Tibial nerve (tissue), 3 donors: ENCODE measurements around the gene CFAP61.

Experiments used
- POLR2A ChIP-seq, 2 donors: fragments of 450-650 bp; IDR thresholded peaks; one replicate each; pipeline ENCODE4 v1.6.1; 2017; ENCODE audit warnings: antibody characterized with exemption in 2 of 2, mild to moderate bottlenecking in 2 of 2, moderate library complexity in 2 of 2
- TF ChIP-seq, protein P1 (sequence below), 5 experiments: fragments of 200-600 bp in 3 of 5; fragments of 450-650 bp in 2 of 5; sonication (generic) in 3 of 5; IDR thresholded peaks; one replicate each; pipeline ENCODE4 v1.5.1; 2016 to 2019; ENCODE audit warnings: antibody characterized with exemption in 5 of 5, mild to moderate bottlenecking in 3 of 5, moderate library complexity in 2 of 5

- TF ChIP-seq, protein P1, sequence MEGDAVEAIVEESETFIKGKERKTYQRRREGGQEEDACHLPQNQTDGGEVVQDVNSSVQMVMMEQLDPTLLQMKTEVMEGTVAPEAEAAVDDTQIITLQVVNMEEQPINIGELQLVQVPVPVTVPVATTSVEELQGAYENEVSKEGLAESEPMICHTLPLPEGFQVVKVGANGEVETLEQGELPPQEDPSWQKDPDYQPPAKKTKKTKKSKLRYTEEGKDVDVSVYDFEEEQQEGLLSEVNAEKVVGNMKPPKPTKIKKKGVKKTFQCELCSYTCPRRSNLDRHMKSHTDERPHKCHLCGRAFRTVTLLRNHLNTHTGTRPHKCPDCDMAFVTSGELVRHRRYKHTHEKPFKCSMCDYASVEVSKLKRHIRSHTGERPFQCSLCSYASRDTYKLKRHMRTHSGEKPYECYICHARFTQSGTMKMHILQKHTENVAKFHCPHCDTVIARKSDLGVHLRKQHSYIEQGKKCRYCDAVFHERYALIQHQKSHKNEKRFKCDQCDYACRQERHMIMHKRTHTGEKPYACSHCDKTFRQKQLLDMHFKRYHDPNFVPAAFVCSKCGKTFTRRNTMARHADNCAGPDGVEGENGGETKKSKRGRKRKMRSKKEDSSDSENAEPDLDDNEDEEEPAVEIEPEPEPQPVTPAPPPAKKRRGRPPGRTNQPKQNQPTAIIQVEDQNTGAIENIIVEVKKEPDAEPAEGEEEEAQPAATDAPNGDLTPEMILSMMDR (IDR thresholded peaks at IDR 0.05), result no peak
- no peak for TF ChIP-seq POLR2A (IDR thresholded peaks at IDR 0.05)
Measured at GRCh38 chr20:20390393-20390792, 338.1 kb downstream of the CFAP61 start.
